Measurements from ENCODE around the gene IL17RD. TPM values are rescaled to one million over a fixed set of nuclear protein-coding genes. Genes with fewer than 3 reads are reported as not detected.

The IL17RD gene
- total RNA-seq, 2 experiments from 2014 or later: not detected

DNA sequence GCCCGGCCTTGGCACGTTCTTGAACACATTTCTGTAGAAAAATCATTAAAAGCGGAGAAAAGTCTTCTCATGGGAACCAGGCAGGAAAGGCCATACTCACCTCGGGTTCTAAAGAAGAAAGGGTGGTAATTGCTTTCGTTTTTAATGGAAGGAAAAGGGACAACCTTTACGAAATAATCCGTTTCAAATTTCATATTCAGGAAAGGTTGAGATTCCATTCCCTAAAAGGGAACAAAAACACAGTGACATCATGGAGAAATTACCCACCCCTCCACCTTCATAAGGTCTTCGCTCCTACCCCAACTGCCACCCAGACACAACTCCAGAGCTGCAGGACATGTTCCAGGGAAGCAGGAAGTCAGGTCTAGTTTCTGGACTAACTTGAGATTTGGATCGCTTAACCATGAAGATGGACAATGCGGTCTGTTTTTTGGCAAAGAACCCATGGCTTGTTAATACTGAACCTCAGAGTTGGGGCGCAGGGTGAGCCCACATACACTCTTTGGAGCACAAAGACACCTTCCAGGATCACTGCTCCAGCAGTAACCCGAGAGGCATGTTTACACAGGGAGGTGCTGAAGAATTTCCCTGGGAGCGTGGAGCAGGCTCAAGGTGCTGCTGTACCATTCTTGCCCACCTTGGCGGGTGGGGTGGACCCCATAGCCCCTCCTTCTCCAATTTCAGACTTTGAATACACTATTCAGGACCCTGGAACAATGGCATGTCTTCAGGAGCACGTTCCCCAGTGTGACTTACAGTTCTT, 55.5 kb downstream of the IL17RD start:
- H3K9me3 Mint-ChIP-seq: no peaks in the 10 kb centered on the region
- H3K36me3 Mint-ChIP-seq: no peaks in the 10 kb centered on the region
- H3K27me3 Mint-ChIP-seq: peaks cover 3% of the 10 kb centered on the region
- DNase-seq (no peak), ATAC-seq (ENCODE audit: low read depth) (no peak)
- H3K4me1 Mint-ChIP-seq: peaks cover 4% of the 10 kb centered on the region
- no peak overlapping the region for H3K4me3 Mint-ChIP-seq
- no peak overlapping the region for H3K27ac Mint-ChIP-seq
- POLR2A ChIA-PET: no interaction called here

DNA sequence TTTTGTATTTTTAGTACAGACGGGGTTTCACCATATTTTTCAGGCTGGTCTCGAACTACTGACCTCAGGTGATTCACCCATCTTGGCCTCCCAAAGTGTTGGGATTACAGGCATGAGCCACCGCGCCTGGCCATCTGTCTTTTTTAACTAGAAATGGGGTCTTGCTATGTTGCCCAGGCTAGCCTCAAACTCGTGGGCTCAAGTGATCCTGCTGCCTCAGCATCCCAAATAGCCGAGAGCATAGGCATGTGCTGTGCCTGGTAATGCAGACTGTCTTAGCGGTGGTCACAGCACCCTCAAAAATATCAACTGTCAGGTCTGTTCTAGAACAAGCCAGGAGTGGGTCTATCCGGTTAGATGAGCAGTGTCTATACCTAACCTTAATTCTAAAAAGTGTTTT, 56.5 kb downstream of the IL17RD start:
- Mint-ChIP-seq H3K4me3 (no peak overlapping the region), H3K27ac (no peak overlapping the region), H3K36me3 (no peaks in the 10 kb centered on the region), H3K4me1 (peaks cover 4% of the 10 kb centered on the region), H3K9me3 (no peaks in the 10 kb centered on the region), H3K27me3 (peaks cover 3% of the 10 kb centered on the region)
- no peak for ATAC-seq (ENCODE audit: low read depth)
- DNase-seq: no peak
- POLR2A ChIA-PET: no interaction called here

DNA sequence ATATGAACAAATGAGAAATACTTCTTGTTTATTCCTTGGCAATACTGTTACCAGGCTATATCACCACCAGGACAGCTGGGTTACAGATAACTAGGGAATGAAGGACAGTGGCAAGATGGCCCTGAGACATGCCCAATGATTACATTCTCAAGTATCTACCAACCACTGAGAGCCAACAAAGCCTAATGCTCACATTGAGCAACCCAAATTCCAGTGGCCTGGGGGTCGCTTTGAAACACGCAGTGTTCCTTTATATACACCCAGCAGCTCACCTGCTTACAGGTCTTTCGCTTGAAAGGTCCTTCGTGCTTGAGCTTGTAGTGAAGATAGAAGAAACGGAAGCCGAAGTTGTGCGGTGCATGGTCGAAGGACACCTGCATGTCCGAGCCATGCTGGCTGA, 59.6 kb downstream of the IL17RD start:
- no peak for ATAC-seq (ENCODE audit: low read depth)
- no peak overlapping the region for H3K27ac Mint-ChIP-seq
- H3K36me3 Mint-ChIP-seq: no peaks in the 10 kb centered on the region
- POLR2A ChIA-PET: no interaction called here
- no peaks in the 10 kb centered on the region for H3K9me3 Mint-ChIP-seq
- no peak overlapping the region for H3K4me3 Mint-ChIP-seq
- H3K27me3 Mint-ChIP-seq: peaks cover 8% of the 10 kb centered on the region
- no peaks in the 10 kb centered on the region for H3K4me1 Mint-ChIP-seq
- DNase-seq: no peak

DNA sequence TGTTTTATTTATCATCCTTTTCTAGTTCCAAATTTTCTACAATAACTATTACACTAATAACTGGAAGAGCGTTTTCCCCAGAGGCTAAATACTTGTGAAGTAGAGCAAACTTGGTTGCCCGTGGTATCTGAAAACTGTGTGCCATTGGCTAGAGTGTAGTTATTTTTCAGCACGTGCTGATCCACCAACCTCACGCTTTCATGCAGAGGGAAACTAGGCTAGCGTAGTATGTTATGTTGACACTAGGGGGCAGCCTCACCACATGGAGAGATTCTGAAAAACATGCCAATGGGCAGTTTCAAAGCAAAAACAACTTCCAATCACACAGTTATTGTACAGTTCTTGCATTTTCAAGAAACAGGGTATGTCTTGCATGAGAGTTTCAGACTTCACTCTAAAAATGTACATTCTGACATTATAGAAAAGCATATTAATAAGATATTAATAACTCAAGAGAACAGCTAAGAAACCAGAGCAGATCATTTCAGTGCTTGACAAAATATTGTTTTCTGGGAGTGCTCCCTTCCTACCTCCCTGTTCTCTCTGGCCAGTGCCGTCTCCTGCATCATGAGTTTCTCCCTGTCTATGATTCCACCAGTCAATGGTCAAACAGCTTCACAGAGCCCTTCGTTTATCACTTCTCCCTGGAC, 65.0 kb downstream of the IL17RD start:
- Mint-ChIP-seq H3K27me3 (peaks cover 8% of the 10 kb centered on the region), H3K36me3 (no peaks in the 10 kb centered on the region), H3K4me1 (no peaks in the 10 kb centered on the region), H3K27ac (no peak overlapping the region), H3K9me3 (no peaks in the 10 kb centered on the region), H3K4me3 (no peak overlapping the region)
- POLR2A ChIA-PET: no interaction called here
- DNase-seq (peak; percentile 43), ATAC-seq (ENCODE audit: low read depth) (peak; percentile 61)

DNA sequence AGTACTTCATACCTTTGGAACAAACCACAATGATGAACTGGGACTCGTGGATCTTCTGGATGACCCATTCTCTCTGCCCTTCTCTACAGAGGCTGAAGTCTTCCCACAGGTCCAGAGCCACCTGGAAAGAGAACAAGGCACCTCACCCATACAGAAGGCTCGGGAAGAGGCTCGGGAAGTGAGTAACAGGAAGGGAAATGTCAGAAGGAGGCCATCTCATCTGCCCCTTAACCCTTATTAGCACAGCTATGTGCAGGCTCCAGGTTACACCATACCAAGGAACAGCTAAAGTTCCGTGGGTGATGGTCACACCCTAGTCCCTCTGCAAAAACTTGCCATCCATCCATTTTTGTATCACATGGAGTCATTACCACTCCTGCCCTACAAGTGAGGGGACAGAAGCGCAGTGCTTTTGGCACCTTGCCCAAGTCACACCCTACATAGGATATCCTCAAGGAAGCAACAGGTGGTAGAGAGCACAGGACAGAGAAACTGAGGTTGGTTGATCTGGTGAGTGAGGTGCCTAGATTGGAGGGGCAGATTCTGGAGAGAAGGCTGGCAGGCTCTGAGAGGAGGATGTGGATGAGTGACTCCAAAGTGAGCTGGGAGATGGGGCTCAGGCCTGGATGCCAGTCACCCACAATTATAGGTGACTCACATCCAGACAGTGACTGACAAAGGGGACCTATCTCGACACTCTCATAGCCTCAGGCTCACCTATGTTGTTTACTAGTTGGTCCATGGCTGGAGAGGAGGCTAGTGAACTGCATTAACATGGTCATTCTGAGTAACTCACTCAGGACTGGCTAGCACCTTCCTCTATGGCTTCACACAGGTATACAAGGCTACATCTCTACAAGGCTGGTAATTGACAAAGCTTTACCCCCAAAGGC, 66.5 kb downstream of the IL17RD start:
- Mint-ChIP-seq H3K4me1 (no peaks in the 10 kb centered on the region), H3K4me3 (no peak overlapping the region), H3K9me3 (no peaks in the 10 kb centered on the region), H3K27me3 (peaks cover 8% of the 10 kb centered on the region), H3K36me3 (no peaks in the 10 kb centered on the region), H3K27ac (no peak overlapping the region)
- no peak for DNase-seq
- no peak for ATAC-seq (ENCODE audit: low read depth)
- POLR2A ChIA-PET: no interaction called here

DNA sequence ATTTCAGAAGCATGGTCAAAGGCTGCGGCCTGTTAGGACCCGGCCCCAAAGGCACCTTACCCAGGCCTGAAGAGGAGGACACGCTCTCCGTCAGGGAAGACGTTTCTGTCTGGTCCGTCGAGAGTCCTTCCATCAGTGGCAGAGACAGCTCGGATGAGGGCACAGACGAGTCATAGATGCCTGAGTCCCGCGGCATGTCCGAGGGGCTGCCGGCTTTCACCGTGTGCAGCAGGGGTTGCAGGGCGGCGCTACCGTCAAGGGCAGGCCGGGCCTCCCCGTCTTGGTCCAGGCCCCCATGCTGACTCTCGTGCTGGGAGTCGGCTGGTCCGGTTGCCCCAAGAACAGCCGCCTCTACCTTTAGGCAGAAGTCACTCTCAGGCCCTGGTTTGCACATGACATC, 67.6 kb downstream of the IL17RD start:
- Mint-ChIP-seq H3K4me1 (no peaks in the 10 kb centered on the region), H3K4me3 (no peak overlapping the region), H3K27ac (no peak overlapping the region), H3K36me3 (no peaks in the 10 kb centered on the region), H3K27me3 (peaks cover 5% of the 10 kb centered on the region), H3K9me3 (no peaks in the 10 kb centered on the region)
- no peak for DNase-seq
- ATAC-seq (ENCODE audit: low read depth): no peak
- POLR2A ChIA-PET: no interaction called here

DNA sequence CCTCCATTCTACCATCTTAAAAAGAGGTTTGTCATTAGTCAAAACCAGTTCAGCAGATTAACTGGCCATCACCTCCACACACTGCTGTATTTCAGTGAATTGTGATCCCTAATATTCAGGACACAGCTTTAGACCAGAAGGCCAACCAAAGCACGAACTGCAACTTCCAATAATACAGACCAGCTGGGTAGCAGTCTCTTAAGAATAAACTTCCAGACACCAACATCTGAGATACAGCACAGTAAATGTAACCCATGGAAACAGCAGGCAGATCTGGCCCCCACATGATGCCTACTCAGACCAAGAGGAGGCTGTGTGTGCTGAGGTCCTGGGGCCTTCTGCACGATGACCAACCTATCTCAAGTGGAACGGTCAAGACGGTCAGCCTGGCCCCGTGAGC, 69.8 kb downstream of the IL17RD start:
- Mint-ChIP-seq H3K9me3 (no peaks in the 10 kb centered on the region), H3K36me3 (no peaks in the 10 kb centered on the region), H3K27me3 (peaks cover 11% of the 10 kb centered on the region), H3K4me3 (no peak overlapping the region), H3K4me1 (no peaks in the 10 kb centered on the region), H3K27ac (no peak overlapping the region)
- ATAC-seq (ENCODE audit: low read depth): no peak
- DNase-seq: no peak
- POLR2A ChIA-PET: no interaction called here

DNA sequence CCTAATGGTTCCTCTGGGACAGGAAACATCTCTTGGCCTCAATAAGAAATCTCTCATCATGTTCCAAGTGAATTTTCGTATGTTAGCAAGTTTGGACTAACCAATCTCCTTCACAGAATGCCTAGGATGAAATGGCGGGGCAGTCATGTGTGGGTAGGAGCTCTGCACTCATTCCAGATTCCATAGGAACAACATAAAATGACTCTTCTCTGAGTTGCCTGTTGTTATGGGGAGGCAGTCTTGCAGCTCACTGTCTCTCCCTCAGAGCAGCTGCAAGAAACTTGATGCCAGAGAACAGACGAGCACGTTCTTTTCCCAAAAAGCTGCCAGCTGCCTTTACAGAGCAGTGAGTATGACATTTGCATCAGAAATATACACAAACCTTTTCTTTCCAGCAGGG, 70.6 kb downstream of the IL17RD start:
- H3K9me3 Mint-ChIP-seq: no peaks in the 10 kb centered on the region
- POLR2A ChIA-PET: no interaction called here
- H3K4me1 Mint-ChIP-seq: no peaks in the 10 kb centered on the region
- H3K27me3 Mint-ChIP-seq: peaks cover 11% of the 10 kb centered on the region
- H3K4me3 Mint-ChIP-seq: no peak overlapping the region
- ATAC-seq (ENCODE audit: low read depth) (no peak), DNase-seq (no peak)
- no peak overlapping the region for H3K27ac Mint-ChIP-seq
- H3K36me3 Mint-ChIP-seq: no peaks in the 10 kb centered on the region

DNA sequence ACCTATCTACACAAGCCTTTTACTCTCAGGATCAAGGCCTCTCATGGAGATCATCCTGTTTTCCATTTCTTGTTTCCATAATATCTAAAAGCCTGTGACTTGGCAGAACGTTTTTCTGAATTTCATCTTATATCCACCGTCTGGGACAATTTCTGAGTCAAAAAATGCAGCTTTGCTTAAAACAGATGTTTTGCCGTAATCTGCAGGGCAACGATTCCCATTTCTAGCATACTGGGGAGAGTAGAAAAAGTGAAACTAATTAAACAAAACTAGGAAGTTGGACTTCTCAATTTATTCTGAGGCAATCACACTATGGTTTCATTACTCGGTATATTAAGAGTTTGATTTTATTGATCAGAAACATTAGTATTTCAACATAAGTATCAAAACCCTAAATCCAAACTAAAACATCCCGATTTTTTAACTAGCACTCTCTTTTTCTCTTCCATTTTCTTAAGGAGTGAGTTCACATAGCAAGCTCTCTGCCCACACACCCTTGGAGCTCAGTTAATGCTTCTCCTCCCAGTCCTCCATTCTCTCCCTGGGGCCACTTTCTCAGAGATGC, 71.1 kb downstream of the IL17RD start:
- ATAC-seq (ENCODE audit: low read depth): no peak
- Mint-ChIP-seq H3K9me3 (no peaks in the 10 kb centered on the region), H3K4me1 (no peaks in the 10 kb centered on the region), H3K27me3 (peaks cover 8% of the 10 kb centered on the region), H3K4me3 (no peak overlapping the region), H3K27ac (no peak overlapping the region), H3K36me3 (no peaks in the 10 kb centered on the region)
- POLR2A ChIA-PET: no interaction called here
- no peak for DNase-seq

DNA sequence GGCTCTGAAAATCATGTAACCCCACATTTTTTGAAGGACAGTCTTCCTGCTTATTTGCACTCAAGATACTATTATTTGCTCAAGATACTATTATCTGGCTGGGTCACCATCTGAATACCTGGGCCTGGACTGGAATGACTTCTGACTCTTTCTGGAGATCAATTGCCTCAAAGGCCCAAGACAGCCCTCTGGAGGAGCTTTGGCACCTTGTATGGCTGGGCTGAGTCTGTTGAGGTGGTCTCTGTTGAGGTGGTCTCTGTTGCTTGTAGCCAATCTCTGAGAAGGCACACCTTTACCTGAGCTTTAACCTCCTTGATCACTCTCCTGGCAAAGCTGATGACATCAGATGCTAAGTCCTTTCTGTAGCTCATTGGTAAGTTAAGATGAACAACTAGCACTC, 71.7 kb downstream of the IL17RD start:
- DNase-seq: no peak
- Mint-ChIP-seq H3K27ac (no peak overlapping the region), H3K4me1 (peaks cover 1% of the 10 kb centered on the region), H3K9me3 (no peaks in the 10 kb centered on the region), H3K36me3 (no peaks in the 10 kb centered on the region), H3K4me3 (no peak overlapping the region), H3K27me3 (peaks cover 8% of the 10 kb centered on the region)
- POLR2A ChIA-PET: no interaction called here
- ATAC-seq (ENCODE audit: low read depth): no peak

DNA sequence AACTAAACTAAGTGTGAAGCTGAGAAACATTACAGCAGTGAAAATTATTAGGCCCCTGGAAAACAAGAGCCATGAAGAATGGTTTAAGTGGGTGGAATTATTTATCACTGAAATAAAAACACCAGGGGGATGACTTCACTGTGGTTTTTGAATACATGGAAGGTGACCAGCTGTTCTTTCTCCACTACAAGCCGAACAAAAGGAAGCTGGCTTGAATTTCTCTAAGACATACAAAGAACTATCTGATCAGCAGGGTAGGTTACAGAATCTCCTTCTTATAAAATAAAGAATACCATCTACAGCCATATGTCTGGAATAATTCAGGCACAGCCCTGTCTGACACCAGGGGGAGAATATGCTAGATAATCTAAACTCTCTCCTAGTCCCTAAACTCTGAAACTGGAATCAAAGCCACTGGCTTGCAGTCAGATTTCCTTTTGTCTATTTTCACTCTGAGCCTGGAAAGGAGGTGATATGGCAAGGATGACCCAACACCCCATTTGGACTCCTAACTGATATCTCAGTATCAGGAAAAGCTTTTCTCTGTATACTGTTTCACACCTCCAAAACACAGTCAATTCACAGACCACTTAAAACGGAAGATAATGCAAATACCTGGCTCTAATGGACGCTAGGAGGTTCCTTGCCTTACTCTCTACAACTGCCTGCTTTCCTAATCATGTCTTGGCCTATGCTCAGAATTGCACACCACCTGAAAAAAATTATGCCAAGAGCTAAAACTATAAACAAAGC, 73.5 kb downstream of the IL17RD start:
- no peaks in the 10 kb centered on the region for H3K36me3 Mint-ChIP-seq
- POLR2A ChIA-PET: no interaction called here
- no peak overlapping the region for H3K27ac Mint-ChIP-seq
- peaks cover 1% of the 10 kb centered on the region for H3K4me1 Mint-ChIP-seq
- H3K4me3 Mint-ChIP-seq: no peak overlapping the region
- no peak for DNase-seq
- no peaks in the 10 kb centered on the region for H3K9me3 Mint-ChIP-seq
- H3K27me3 Mint-ChIP-seq: peaks cover 10% of the 10 kb centered on the region
- no peak for ATAC-seq (ENCODE audit: low read depth)

DNA sequence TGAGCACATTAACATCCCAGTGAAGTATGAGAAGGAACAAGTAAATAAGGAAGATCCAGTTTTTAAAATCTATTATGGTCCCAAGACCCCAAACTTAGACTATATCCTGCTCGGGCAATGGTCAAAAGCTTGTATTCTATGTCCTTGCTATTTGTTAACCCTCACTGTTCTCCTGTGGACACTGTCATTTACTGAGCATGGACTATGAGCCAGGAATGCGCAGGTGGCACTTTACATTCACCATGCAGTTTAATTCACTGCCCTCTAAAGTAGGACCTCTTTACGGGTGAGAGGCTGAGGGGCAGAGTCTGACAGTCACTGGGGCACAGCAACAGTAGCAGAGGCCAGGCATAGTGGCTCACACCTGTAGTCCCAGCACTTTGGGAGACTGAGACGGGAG, 76.1 kb downstream of the IL17RD start:
- POLR2A ChIA-PET: interaction anchor here (0.6 kb wide), 1 partner anchor 86 kb away, joined by 4 read pairs; no protein-coding TSS in a partner anchor
- H3K4me3 Mint-ChIP-seq: no peak overlapping the region
- H3K27ac Mint-ChIP-seq: no peak overlapping the region
- H3K27me3 Mint-ChIP-seq: peaks cover 10% of the 10 kb centered on the region
- no peak for DNase-seq
- no peaks in the 10 kb centered on the region for H3K9me3 Mint-ChIP-seq
- H3K4me1 Mint-ChIP-seq: peaks cover 1% of the 10 kb centered on the region
- H3K36me3 Mint-ChIP-seq: no peaks in the 10 kb centered on the region
- ATAC-seq (ENCODE audit: low read depth): no peak

DNA sequence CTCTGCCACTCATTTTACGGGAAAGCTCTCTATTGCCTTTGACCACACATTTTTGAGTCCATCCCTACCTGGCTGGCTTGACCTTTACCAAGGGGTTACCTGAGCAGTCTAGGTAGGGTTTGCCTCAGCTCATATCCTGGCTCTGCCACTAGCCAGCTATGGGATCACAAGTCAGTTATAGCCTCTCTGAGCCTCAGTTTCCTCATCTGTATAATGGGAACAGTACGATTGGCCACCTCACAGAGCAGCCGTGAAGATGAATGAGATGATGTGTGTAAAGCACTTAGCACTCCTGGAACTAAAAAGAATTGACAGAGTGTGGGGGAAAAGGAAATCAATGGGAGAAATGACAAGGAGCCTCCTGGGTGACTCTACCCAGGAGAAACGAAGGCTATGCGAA, 76.7 kb downstream of the IL17RD start:
- Mint-ChIP-seq H3K9me3 (no peaks in the 10 kb centered on the region), H3K4me3 (no peak overlapping the region), H3K27ac (no peak overlapping the region), H3K36me3 (no peaks in the 10 kb centered on the region), H3K4me1 (peaks cover 1% of the 10 kb centered on the region), H3K27me3 (peaks cover 10% of the 10 kb centered on the region)
- DNase-seq (no peak), ATAC-seq (ENCODE audit: low read depth) (no peak)
- POLR2A ChIA-PET: interaction anchor here (0.6 kb wide), 1 partner anchor 86 kb away, joined by 4 read pairs; no protein-coding TSS in a partner anchor
